GM19025 (cell line): ENCODE results near the gene TTC29.
"Not testable (repeated sequence)": the region's sequence is repeated elsewhere in the genome, so short reads cannot be mapped to it uniquely, and the experiment has no call there.

Source experiments
- ATAC-seq: cut with Tn5 transposase; IDR thresholded peaks from one replicate; pipeline ENCODE4 v1.9.1; 2021; ENCODE audit warnings: mild to moderate bottlenecking, low read depth, moderate library complexity; ENCODE audit not compliant: unreplicated experiment

TTC29 gene

GRCh38 chr4:146739182-146739581 is 206.5 kb downstream of the TTC29 start:
- ATAC-seq = no peak

- ATAC-seq = not testable (repeated sequence)
Observed at GRCh38 chr4:146723519-146723918, 222.1 kb downstream of the TTC29 start.

GRCh38 chr4:146709956-146710355 is 235.7 kb downstream of the TTC29 start:
- no peak for ATAC-seq

GRCh38 chr4:146699910-146700309 is 245.8 kb downstream of the TTC29 start:
- ATAC-seq = no peak

- no peak for ATAC-seq
Observed at GRCh38 chr4:146674829-146675570, 270.7 kb downstream of the TTC29 start.

- not testable (repeated sequence) for ATAC-seq
Observed at GRCh38 chr4:146663968-146664311, 281.7 kb downstream of the TTC29 start.

GRCh38 chr4:146661367-146661766 is 284.3 kb downstream of the TTC29 start:
- no peak for ATAC-seq
